H9 (cell line): ENCODE measurements around the gene KLF14. TPM values are rescaled to one million over a fixed set of nuclear protein-coding genes. Genes with fewer than 3 reads are reported as not detected.
"Not testable (repeated sequence)": the region's sequence is repeated elsewhere in the genome, so short reads cannot be mapped to it uniquely, and the experiment has no call there.

Source experiments
- DNase-seq: peaks from one replicate; pipeline ENCODE4 v3.0.0-alpha.2; 2017
- H2AFZ ChIP-seq: one replicate; pipeline ENCODE4 v1.6.1; 2013; ENCODE audit warnings: mild to moderate bottlenecking, low read length, control low read depth, moderate library complexity
- H2AK5ac ChIP-seq: 2 replicates; pipeline ENCODE4 v1.6.1; 2013; ENCODE audit warnings: low read length, control low read depth, mixed read lengths; ENCODE audit not compliant: insufficient read length
- H2BK120ac ChIP-seq: one replicate; pipeline ENCODE4 v1.6.1; 2013; ENCODE audit warnings: low read depth, mild to moderate bottlenecking, low read length, control low read depth, inconsistent platforms; ENCODE audit not compliant: poor library complexity, severe bottlenecking
- H2BK12ac ChIP-seq: 2 replicates; pipeline ENCODE4 v1.6.1; 2013; ENCODE audit warnings: low read length, control low read depth, mixed read lengths, low read depth; ENCODE audit not compliant: insufficient read length
- H2BK15ac ChIP-seq: 2 replicates; pipeline ENCODE4 v1.6.1; 2013; ENCODE audit warnings: low read depth, low read length, control low read depth
- H2BK20ac ChIP-seq: one replicate; pipeline ENCODE4 v1.6.1; 2013; ENCODE audit warnings: low read depth, mild to moderate bottlenecking, low read length, control low read depth, inconsistent platforms; ENCODE audit not compliant: poor library complexity, severe bottlenecking
- H2BK5ac ChIP-seq: 2 replicates; pipeline ENCODE4 v1.6.1; 2013; ENCODE audit warnings: low read length, control low read depth, mixed read lengths; ENCODE audit not compliant: insufficient read length
- H3K14ac ChIP-seq: 2 replicates; pipeline ENCODE4 v1.6.1; 2013; ENCODE audit warnings: low read length, control low read depth; ENCODE audit not compliant: insufficient read depth
- H3K18ac ChIP-seq: 2 replicates; pipeline ENCODE4 v1.6.1; 2013; ENCODE audit warnings: low read depth, mild to moderate bottlenecking, mixed read lengths, low read length, control low read depth; ENCODE audit not compliant: insufficient read length
- H3K23ac ChIP-seq: 2 replicates; pipeline ENCODE4 v1.6.1; 2013; ENCODE audit warnings: low read length, control low read depth, mixed read lengths, low read depth; ENCODE audit not compliant: insufficient read length
- H3K23me2 ChIP-seq: 2 replicates; pipeline ENCODE4 v1.6.1; 2013; ENCODE audit warnings: low read depth, mild to moderate bottlenecking, mixed read lengths, low read length, control low read depth; ENCODE audit not compliant: insufficient read length, poor library complexity, severe bottlenecking
- H3K27ac ChIP-seq: 2 replicates; pipeline ENCODE4 v1.5.1; 2013; ENCODE audit warnings: low read length, control low read depth, mixed read lengths, low read depth; ENCODE audit not compliant: insufficient read length
- H3K27me3 ChIP-seq: 2 replicates; pipeline ENCODE4 v1.6.1; 2013; ENCODE audit warnings: low read length, control low read depth, inconsistent platforms; ENCODE audit not compliant: insufficient read depth
- H3K4ac ChIP-seq: 2 replicates; pipeline ENCODE4 v1.6.1; 2013; ENCODE audit warnings: low read depth, mild to moderate bottlenecking, control low read depth, inconsistent platforms, low read length, moderate library complexity
- H3K4me1 ChIP-seq: 2 replicates; pipeline ENCODE4 v1.6.1; 2013; ENCODE audit warnings: low read length, control low read depth, inconsistent platforms; ENCODE audit not compliant: insufficient read depth
- H3K4me2 ChIP-seq: 2 replicates; pipeline ENCODE4 v1.6.1; 2013; ENCODE audit warnings: low read length, control low read depth, mixed read lengths; ENCODE audit not compliant: insufficient read length, insufficient read depth
- H3K56ac ChIP-seq: 2 replicates; pipeline ENCODE4 v1.6.1; 2013; ENCODE audit warnings: low read depth, mild to moderate bottlenecking, mixed read lengths, low read length, control low read depth; ENCODE audit not compliant: insufficient read length
- H3K79me1 ChIP-seq: 2 replicates; pipeline ENCODE4 v1.6.1; 2013; ENCODE audit warnings: low read depth, mild to moderate bottlenecking, moderate library complexity, low read length, control low read depth, inconsistent platforms; ENCODE audit not compliant: insufficient read depth, poor library complexity, severe bottlenecking
- H3K79me2 ChIP-seq: 2 replicates; pipeline ENCODE4 v1.6.1; 2013; ENCODE audit warnings: low read length, control low read depth, inconsistent platforms; ENCODE audit not compliant: insufficient read depth
- H3K9ac ChIP-seq: 2 replicates; pipeline ENCODE4 v1.6.1; 2013; ENCODE audit warnings: low read length, control low read depth, mixed read lengths; ENCODE audit not compliant: insufficient read length; ENCODE audit errors: extremely low read depth
- H3K9me3 ChIP-seq: one replicate; pipeline ENCODE4 v1.6.1; 2013; ENCODE audit warnings: low read depth, low read length, inconsistent platforms; ENCODE audit not compliant: control insufficient read depth
- H3T11ph ChIP-seq: one replicate; pipeline ENCODE4 v1.6.1; 2013; ENCODE audit warnings: mild to moderate bottlenecking, low read length, control low read depth, inconsistent platforms
- H4K20me1 ChIP-seq: one replicate; pipeline ENCODE4 v1.6.1; 2013; ENCODE audit not compliant: control insufficient read depth, insufficient read length, insufficient read depth
- H4K5ac ChIP-seq: 2 replicates; pipeline ENCODE4 v1.6.1; 2013; ENCODE audit warnings: low read depth, mild to moderate bottlenecking, mixed read lengths, low read length, control low read depth; ENCODE audit not compliant: insufficient read length
- H4K8ac ChIP-seq: replicated peaks from 2 replicates; pipeline ENCODE4 v1.6.1; 2013; ENCODE audit warnings: low read length, control low read depth, mixed read lengths, low read depth; ENCODE audit not compliant: insufficient read length
- H4K91ac ChIP-seq: 2 replicates; pipeline ENCODE4 v1.6.1; 2013; ENCODE audit warnings: low read depth, mild to moderate bottlenecking, moderate library complexity, mixed read lengths, low read length, control low read depth; ENCODE audit not compliant: insufficient read length
- H3K27ac Mint-ChIP-seq, 3 experiments: 2 replicates in 2 of 3; 3 replicates in 1 of 3; pipeline ENCODE4 v1.8.0; 2020 to 2021; ENCODE audit warnings: mixed read lengths in 3 of 3, mild to moderate bottlenecking in 1 of 3, moderate library complexity in 1 of 3
- H3K27me3 Mint-ChIP-seq: 2 replicates; pipeline ENCODE4 v1.8.0; 2021; ENCODE audit warnings: low read depth, mild to moderate bottlenecking, moderate library complexity, mixed read lengths
- H3K36me3 Mint-ChIP-seq, 3 experiments: 2 replicates in 2 of 3; 3 replicates in 1 of 3; pipeline ENCODE4 v1.8.0; 2020 to 2021; ENCODE audit warnings: low read depth in 3 of 3, mixed read lengths in 3 of 3; ENCODE audit not compliant: insufficient read depth in 1 of 3
- H3K4me1 Mint-ChIP-seq, 2 experiments: 2 replicates each; pipeline ENCODE4 v1.8.0; 2020; ENCODE audit warnings: mixed read lengths in 2 of 2
- H3K4me3 Mint-ChIP-seq, 2 experiments: 2 replicates in 1 of 2; 3 replicates in 1 of 2; pipeline ENCODE4 v1.8.0; 2020 to 2021; ENCODE audit warnings: mild to moderate bottlenecking in 2 of 2, mixed read lengths in 2 of 2, moderate library complexity in 1 of 2
- H3K9me3 Mint-ChIP-seq, 2 experiments: 2 replicates in 1 of 2; 3 replicates in 1 of 2; pipeline ENCODE4 v1.8.0; 2020; ENCODE audit warnings: mild to moderate bottlenecking in 2 of 2, mixed read lengths in 2 of 2, moderate library complexity in 1 of 2
- CTCF ChIP-seq: fragments of 200-600 bp; sonication (generic); conservative IDR thresholded peaks from 3 replicates; pipeline ENCODE4 v1.8.0; 2021; ENCODE audit warnings: antibody characterized with exemption, mild to moderate bottlenecking
- WGBS: extraction: QIAGEN DNeasy Blood & Tissue Kit; methylation state at CpG from one replicate; pipeline ENCODE4 v1.1.7; 2013; ENCODE audit warnings: missing lambda C conversion rate, low lambda C conversion rate, mixed read lengths; ENCODE audit not compliant: insufficient read length; ENCODE audit errors: extremely low coverage; 5-methylcytosine and 5-hydroxymethylcytosine counted together
- total RNA-seq: library from RNA; stranded (reverse); gene quantifications from 2 replicates; pipeline ENCODE4 v1.2.1, GENCODE V29; 2021

Gene KLF14
- total RNA-seq, 1 experiment from 2014 or later, result not detected

DNA sequence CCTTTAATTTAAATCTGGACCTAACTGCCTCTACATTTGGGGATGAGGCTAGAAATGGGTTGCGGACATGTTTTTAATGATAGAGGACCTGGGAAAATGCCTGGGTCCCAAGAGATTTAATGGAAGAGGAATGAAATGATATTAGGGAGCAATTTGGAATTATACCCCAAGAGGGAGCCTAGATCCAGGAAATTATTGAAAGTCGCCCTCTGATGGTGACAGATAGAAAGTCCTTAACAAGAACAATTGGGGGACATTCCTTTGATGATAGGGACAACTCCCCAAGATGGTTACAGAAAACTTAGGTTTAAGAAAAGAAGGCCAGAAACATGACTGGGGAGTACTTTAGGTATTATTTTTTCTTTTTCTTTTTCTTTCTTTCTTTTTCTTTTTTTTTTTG is 38.2 kb downstream of the KLF14 start:
- Mint-ChIP-seq H3K4me1 (no peaks in the 10 kb centered on the region), H3K9me3 (peaks cover 10% of the 10 kb centered on the region in 2 experiments), H3K36me3 (no peaks in the 10 kb centered on the region), H3K27ac (no peak overlapping the region), H3K27me3 (no peaks in the 10 kb centered on the region), H3K4me3 (no peak overlapping the region)
- H2BK120ac ChIP-seq, result no peak overlapping the region
- no peaks in the 10 kb centered on the region for H3K4me1 ChIP-seq
- H3K4ac ChIP-seq, result no peak overlapping the region
- no peak overlapping the region for H2BK20ac ChIP-seq
- no peak overlapping the region for H3K14ac ChIP-seq
- no peaks in the 10 kb centered on the region for H3K23me2 ChIP-seq
- H3K4me2 ChIP-seq, result no peak overlapping the region
- no peak overlapping the region for H4K5ac ChIP-seq
- H3K79me1 ChIP-seq, result no peaks in the 10 kb centered on the region
- no peak overlapping the region for H3K9ac ChIP-seq
- no peak overlapping the region for H3T11ph ChIP-seq
- no peak overlapping the region for H4K91ac ChIP-seq
- no peak overlapping the region for H3K18ac ChIP-seq
- H2AFZ ChIP-seq, result no peak overlapping the region
- H3K56ac ChIP-seq, result no peak overlapping the region
- no peak overlapping the region for H2BK15ac ChIP-seq
- no peaks in the 10 kb centered on the region for H3K79me2 ChIP-seq
- no peak overlapping the region for H3K23ac ChIP-seq
- H2BK5ac ChIP-seq, result no peak overlapping the region
- H2BK12ac ChIP-seq, result no peak overlapping the region
- H3K9me3 ChIP-seq, result no peaks in the 10 kb centered on the region
- H3K27ac ChIP-seq, result no peak overlapping the region
- H4K8ac ChIP-seq, result no peak overlapping the region
- no peak for DNase-seq
- WGBS, result no CpG with 5 or more reads among the region's 2 CpGs
- peak; percentile 69 for TF ChIP-seq CTCF
- H4K20me1 ChIP-seq, result no peaks in the 10 kb centered on the region
- H2AK5ac ChIP-seq, result no peak overlapping the region
- no peaks in the 10 kb centered on the region for H3K27me3 ChIP-seq

GRCh38 chr7:130692396-130692795 is 41.6 kb downstream of the KLF14 start:
- not testable (repeated sequence) for H3K79me1 ChIP-seq, H3K4me1 Mint-ChIP-seq, H2BK120ac ChIP-seq, H4K20me1 ChIP-seq, H3K4me3 Mint-ChIP-seq, H2BK5ac ChIP-seq, H3K23ac ChIP-seq, H3K4me1 ChIP-seq, H4K5ac ChIP-seq, H3K36me3 Mint-ChIP-seq, H4K91ac ChIP-seq, H3K4ac ChIP-seq, H4K8ac ChIP-seq, H2AFZ ChIP-seq, H2BK20ac ChIP-seq, DNase-seq, H3K79me2 ChIP-seq, H3K4me2 ChIP-seq, H2BK15ac ChIP-seq, H2AK5ac ChIP-seq, H3K56ac ChIP-seq, H3K18ac ChIP-seq, H3K9ac ChIP-seq, H3K27me3 ChIP-seq, H3K23me2 ChIP-seq, H3K14ac ChIP-seq, H3K27me3 Mint-ChIP-seq, H3K27ac ChIP-seq, H3T11ph ChIP-seq, H2BK12ac ChIP-seq
- no CpG with 5 or more reads among the region's 1 CpG for WGBS
- peaks cover 13% of the 10 kb centered on the region for H3K9me3 ChIP-seq
- peak overlapping the region in 1 of 3 experiments; percentile 84; a peak in 1 of 7 replicates for H3K27ac Mint-ChIP-seq
- peaks cover 10 to 12% of the 10 kb centered on the region in 2 experiments for H3K9me3 Mint-ChIP-seq
